Panc1 (cell line): Measurements from ENCODE around the gene PACSIN1.

ENCODE experiments used
- CTCF ChIP-seq: fragments of 450-650 bp; IDR thresholded peaks from 2 replicates; pipeline ENCODE4 v1.5.1; 2017; ENCODE audit warnings: mild to moderate bottlenecking
- POLR2AphosphoS5 ChIP-seq: IDR thresholded peaks from 2 replicates; pipeline ENCODE4 v1.6.1; 2012; ENCODE audit warnings: mild to moderate bottlenecking, low read depth, low read length, moderate library complexity
- REST ChIP-seq, 2 experiments: IDR thresholded peaks; 2 replicates each; pipeline ENCODE4 v1.6.1; 2011 to 2012; ENCODE audit warnings: low read depth in 2 of 2, control low read depth in 1 of 2, low read length in 1 of 2, mild to moderate bottlenecking in 1 of 2, moderate library complexity in 1 of 2; ENCODE audit not compliant: insufficient read depth in 1 of 2

- TF ChIP-seq CTCF (no peak), REST (IDR thresholded peaks at IDR 0.05; ENCODE audit: insufficient read depth in 1 of 2, low read depth in 2 of 2, low read length in 1 of 2) (no peak), POLR2AphosphoS5 (peak; percentile 64)
Measured at GRCh38 chr6:34536251-34536958, 70.5 kb downstream of the PACSIN1 start.
